ENCODE data around the gene UBAC2.

The UBAC2 gene

GRCh38 chr13:99296398-99296797 is 95.7 kb downstream of the UBAC2 start:
- H4K20me1 ChIP-seq (ENCODE audit: insufficient read depth, low read length) = peaks cover 16% of the 10 kb centered on the region; the same call in 1 of the 2 replicates
- H3K9ac ChIP-seq (ENCODE audit: low read length) = no peak overlapping the region; the same call in 1 of the 2 replicates
- no peak overlapping the region for H2AFZ ChIP-seq (ENCODE audit: low read length)
- peaks cover 40% of the 10 kb centered on the region for H3F3A ChIP-seq (ENCODE audit: insufficient read depth, low read length)
- no peak overlapping the region for H3K4me2 ChIP-seq (ENCODE audit: low read length)
- H3K4me3 ChIP-seq (ENCODE audit: low read depth, low read length, poor library complexity, severe bottlenecking) = no peak overlapping the region
- H3K4me1 ChIP-seq (ENCODE audit: insufficient read depth, low read length, severe bottlenecking) = peaks cover 62% of the 10 kb centered on the region
- peak overlapping the region; percentile 65 for H3K27ac ChIP-seq (ENCODE audit: low read depth, low read length, poor library complexity, severe bottlenecking)
- H3K9me3 ChIP-seq (ENCODE audit: low read length) = no peaks in the 10 kb centered on the region; the same call in 1 of the 2 replicates
- no peaks in the 10 kb centered on the region for H3K9me2 ChIP-seq (ENCODE audit: low read depth, low read length)
- TF ChIP-seq CTCF (IDR thresholded peaks at IDR 0.05; ENCODE audit: low read length) = no peak
- H3K27me3 ChIP-seq (ENCODE audit: insufficient read depth, low read length) = no peaks in the 10 kb centered on the region
- H3K79me2 ChIP-seq (ENCODE audit: insufficient read depth, low read length) = peaks cover 69% of the 10 kb centered on the region
- H3K36me3 ChIP-seq (ENCODE audit: insufficient read depth, low read length) = peaks cover 85% of the 10 kb centered on the region

GRCh38 chr13:99297331-99297730 is 96.7 kb downstream of the UBAC2 start:
- Histone ChIP-seq H3K27me3 (ENCODE audit: insufficient read depth, low read length) (no peaks in the 10 kb centered on the region), H2AFZ (ENCODE audit: low read length) (no peak overlapping the region), H3K9ac (ENCODE audit: low read length) (peak overlapping the region; percentile 1; the same call in 1 of the 2 replicates), H3K79me2 (ENCODE audit: insufficient read depth, low read length) (peaks cover 78% of the 10 kb centered on the region), H3F3A (ENCODE audit: insufficient read depth, low read length) (peaks cover 34% of the 10 kb centered on the region), H3K36me3 (ENCODE audit: insufficient read depth, low read length) (peaks cover 92% of the 10 kb centered on the region), H3K27ac (ENCODE audit: low read depth, low read length, poor library complexity, severe bottlenecking) (peak overlapping the region; percentile 65), H4K20me1 (ENCODE audit: insufficient read depth, low read length) (peaks cover 16% of the 10 kb centered on the region; the same call in 1 of the 2 replicates), H3K9me3 (ENCODE audit: low read length) (no peaks in the 10 kb centered on the region; the same call in 1 of the 2 replicates), H3K9me2 (ENCODE audit: low read depth, low read length) (no peaks in the 10 kb centered on the region), H3K4me2 (ENCODE audit: low read length) (peak overlapping the region; percentile 39), H3K4me3 (ENCODE audit: low read depth, low read length, poor library complexity, severe bottlenecking) (no peak overlapping the region), H3K4me1 (ENCODE audit: insufficient read depth, low read length, severe bottlenecking) (peaks cover 71% of the 10 kb centered on the region)
- no peak for TF ChIP-seq EZH2 (IDR thresholded peaks at IDR 0.05; ENCODE audit: borderline replicate concordance, low read length)
- no peak for TF ChIP-seq CTCF (IDR thresholded peaks at IDR 0.05; ENCODE audit: low read length)

- H3K4me1 ChIP-seq (ENCODE audit: insufficient read depth, low read length, severe bottlenecking) = peaks cover 77% of the 10 kb centered on the region
- peak overlapping the region; percentile 39 for H3K4me2 ChIP-seq (ENCODE audit: low read length)
These were observed 97.4 kb downstream of the UBAC2 start for GRCh38 chr13:99298056-99298455.

More at GRCh38 chr13:99298056-99298455, 97.4 kb downstream of the UBAC2 start:
- Histone ChIP-seq H3K9me3 (ENCODE audit: low read length) (no peaks in the 10 kb centered on the region; the same call in 1 of the 2 replicates), H3K36me3 (ENCODE audit: insufficient read depth, low read length) (peaks cover 92% of the 10 kb centered on the region), H3F3A (ENCODE audit: insufficient read depth, low read length) (peaks cover 29% of the 10 kb centered on the region), H3K27me3 (ENCODE audit: insufficient read depth, low read length) (no peaks in the 10 kb centered on the region), H3K9ac (ENCODE audit: low read length) (peak overlapping the region; percentile 1; the same call in 1 of the 2 replicates), H3K4me3 (ENCODE audit: low read depth, low read length, poor library complexity, severe bottlenecking) (peak overlapping the region; percentile 4), H3K79me2 (ENCODE audit: insufficient read depth, low read length) (peaks cover 85% of the 10 kb centered on the region), H3K9me2 (ENCODE audit: low read depth, low read length) (no peaks in the 10 kb centered on the region), H3K27ac (ENCODE audit: low read depth, low read length, poor library complexity, severe bottlenecking) (peak overlapping the region; percentile 65), H2AFZ (ENCODE audit: low read length) (no peak overlapping the region), H4K20me1 (ENCODE audit: insufficient read depth, low read length) (peaks cover 14% of the 10 kb centered on the region; the same call in 1 of the 2 replicates)
- TF ChIP-seq CTCF (IDR thresholded peaks at IDR 0.05; ENCODE audit: low read length) (no peak), EZH2 (IDR thresholded peaks at IDR 0.05; ENCODE audit: borderline replicate concordance, low read length) (no peak)

Measured in OCI-LY1 (cell line).